Peyer's patch (tissue), 4 donors: ENCODE results near the gene ABHD12B. TPM values are rescaled to one million over a fixed set of nuclear protein-coding genes. Genes with fewer than 3 reads are reported as not detected.
"Not testable (repeated sequence)": the region's sequence is repeated elsewhere in the genome, so short reads cannot be mapped to it uniquely, and the experiment has no call there.

Experiments
- DNase-seq, 3 donors: peaks; one replicate each; pipeline ENCODE4 v3.0.0-alpha.2; 2017 to 2019
- H3K27ac ChIP-seq, 4 donors: fragments of 200-600 bp; sonication (generic); one replicate each; pipeline ENCODE4 v1.5.1; 2016 to 2019
- H3K27me3 ChIP-seq, 2 donors: fragments of 200-600 bp; sonication (generic); one replicate each; pipeline ENCODE4 v1.5.1; 2019
- H3K36me3 ChIP-seq, 3 donors: fragments of 200-600 bp; sonication (generic); one replicate each; pipeline ENCODE4 v1.5.1; 2016 to 2019
- H3K4me1 ChIP-seq, 4 donors: fragments of 200-600 bp; sonication (generic); one replicate each; pipeline ENCODE4 v1.5.1; 2016 to 2019
- H3K4me3 ChIP-seq, 4 donors: fragments of 200-600 bp; sonication (generic); 1 replicate in 3 of 4; 2 replicates in 1 of 4; pipeline ENCODE4 v1.5.1; 2016 to 2019; ENCODE audit warnings: mild to moderate bottlenecking in 1 of 4
- H3K9me3 ChIP-seq, 4 donors: fragments of 200-600 bp; sonication (generic); one replicate each; pipeline ENCODE4 v1.5.1; 2016 to 2019; ENCODE audit warnings: mild to moderate bottlenecking in 1 of 4
- CTCF ChIP-seq, 6 experiments: fragments of 450-650 bp in 4 of 6; fragments of 200-600 bp in 2 of 6; sonication (generic) in 1 of 6; IDR thresholded peaks; one replicate each; pipeline ENCODE4 v1.5.1; 2017 to 2019; ENCODE audit warnings: antibody characterized with exemption in 6 of 6, mild to moderate bottlenecking in 3 of 6, moderate library complexity in 1 of 6
- POLR2A ChIP-seq, 2 donors: fragments of 450-650 bp; IDR thresholded peaks; one replicate each; pipeline ENCODE4 v1.5.1; 2017; ENCODE audit warnings: antibody characterized with exemption in 2 of 2, mild to moderate bottlenecking in 2 of 2, moderate library complexity in 2 of 2
- total RNA-seq, 4 donors: library from RNA; depleted of rRNA; stranded (reverse); fragments of >200 nt; gene quantifications; one replicate each; pipeline ENCODE4 v1.1.0, GENCODE V29; 2016

The ABHD12B gene
- total RNA-seq, 4 donors from 2014 or later: not detected

- Histone ChIP-seq H3K27me3 (no peaks in the 10 kb centered on the region), H3K27ac (no peak overlapping the region), H3K36me3 (no peaks in the 10 kb centered on the region), H3K4me1 (no peaks in the 10 kb centered on the region), H3K4me3 (no peak overlapping the region), H3K9me3 (no peaks in the 10 kb centered on the region)
- TF ChIP-seq CTCF (IDR thresholded peaks at IDR 0.05): no peak
- TF ChIP-seq POLR2A (IDR thresholded peaks at IDR 0.05): no peak
- no peak for DNase-seq
Measured at GRCh38 chr14:50883827-50884197, 12.0 kb downstream of the ABHD12B start.

- Histone ChIP-seq H3K9me3 (no peaks in the 10 kb centered on the region), H3K4me1 (no peaks in the 10 kb centered on the region), H3K27ac (no peak overlapping the region), H3K4me3 (no peak overlapping the region), H3K36me3 (no peaks in the 10 kb centered on the region), H3K27me3 (no peaks in the 10 kb centered on the region)
- TF ChIP-seq CTCF (IDR thresholded peaks at IDR 0.05) (no peak), POLR2A (IDR thresholded peaks at IDR 0.05) (no peak)
- DNase-seq: no peak
Measured at GRCh38 chr14:50887476-50887875, 15.6 kb downstream of the ABHD12B start.

DNA sequence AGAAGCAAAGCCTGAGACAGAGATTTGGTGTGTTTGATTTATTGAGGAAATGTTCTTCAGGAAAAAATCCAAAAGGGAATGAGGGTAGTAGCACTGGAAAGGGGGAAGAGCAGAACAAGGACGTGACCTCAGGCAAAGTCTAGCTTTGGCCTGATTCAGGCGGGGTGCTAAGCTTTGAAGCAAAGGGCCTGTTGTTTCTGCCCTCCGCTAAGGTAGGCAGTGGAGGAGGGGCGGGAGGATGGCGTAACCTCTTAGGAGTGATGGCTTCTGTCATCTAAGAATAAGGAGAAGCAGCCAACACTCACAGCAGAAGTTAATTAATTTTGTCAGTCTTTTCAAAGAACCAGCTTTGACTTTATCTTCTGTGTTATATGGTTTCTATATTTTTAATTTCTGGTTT is 20.4 kb downstream of the ABHD12B start:
- Histone ChIP-seq H3K27ac (no peak overlapping the region), H3K27me3 (no peaks in the 10 kb centered on the region), H3K4me1 (no peaks in the 10 kb centered on the region), H3K9me3 (no peaks in the 10 kb centered on the region), H3K4me3 (no peak overlapping the region), H3K36me3 (no peaks in the 10 kb centered on the region)
- no peak for TF ChIP-seq CTCF (IDR thresholded peaks at IDR 0.05)
- TF ChIP-seq POLR2A (IDR thresholded peaks at IDR 0.05): no peak
- DNase-seq: no peak

DNA sequence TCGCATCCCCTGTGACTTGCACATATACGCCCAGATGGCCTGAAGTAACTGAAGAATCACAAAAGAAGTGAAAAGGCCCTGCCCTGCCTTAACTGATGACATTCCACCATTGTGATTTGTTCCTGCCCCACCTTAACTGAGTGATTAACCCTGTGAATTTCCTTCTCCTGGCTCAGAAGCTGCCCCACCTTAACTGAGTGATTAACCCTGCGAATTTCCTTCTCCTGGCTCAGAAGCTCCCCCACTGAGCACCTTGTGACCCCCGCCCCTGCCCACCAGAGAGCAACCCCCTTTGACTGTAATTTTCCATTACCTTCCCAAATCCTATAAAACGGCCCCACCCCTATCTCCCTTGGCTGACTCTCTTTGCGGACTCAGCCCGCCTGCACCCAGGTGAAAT is 24.6 kb downstream of the ABHD12B start:
- not testable (repeated sequence) for DNase-seq, H3K4me1 ChIP-seq, H3K9me3 ChIP-seq, H3K36me3 ChIP-seq, H3K27ac ChIP-seq, H3K27me3 ChIP-seq, H3K4me3 ChIP-seq

GRCh38 chr14:50897005-50897404 is 25.2 kb downstream of the ABHD12B start:
- DNase-seq, H3K36me3 ChIP-seq, H3K27ac ChIP-seq, H3K9me3 ChIP-seq, H3K27me3 ChIP-seq, H3K4me1 ChIP-seq, H3K4me3 ChIP-seq: not testable (repeated sequence)

- H3K27ac ChIP-seq: no peak overlapping the region
- no peaks in the 10 kb centered on the region for H3K36me3 ChIP-seq
- H3K9me3 ChIP-seq: no peaks in the 10 kb centered on the region
- no peak overlapping the region for H3K4me3 ChIP-seq
- DNase-seq: no peak
- H3K27me3 ChIP-seq: no peaks in the 10 kb centered on the region
- H3K4me1 ChIP-seq: no peaks in the 10 kb centered on the region
- no peak for TF ChIP-seq POLR2A (IDR thresholded peaks at IDR 0.05)
- TF ChIP-seq CTCF (IDR thresholded peaks at IDR 0.05): no peak
Measured at GRCh38 chr14:50897658-50898175, 25.9 kb downstream of the ABHD12B start.

DNA sequence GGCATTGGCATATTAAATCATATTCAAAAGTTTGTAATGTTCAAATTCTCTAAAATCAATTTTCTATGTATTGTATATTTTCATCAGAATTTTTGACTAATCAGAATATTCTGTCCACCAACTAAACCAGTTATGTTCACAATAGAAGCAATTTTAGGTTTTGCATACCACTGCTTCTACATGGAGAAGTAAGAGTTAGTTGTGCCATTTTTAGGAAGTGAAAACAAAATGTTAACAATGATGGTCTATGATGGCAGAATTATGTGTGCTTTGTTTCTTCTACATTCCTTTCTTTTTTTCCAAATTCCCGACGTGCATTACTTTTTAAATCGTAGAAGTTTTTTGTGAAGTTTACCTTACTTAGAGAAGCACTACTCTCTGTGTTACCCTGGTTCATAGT is 29.5 kb downstream of the ABHD12B start:
- Histone ChIP-seq H3K9me3 (no peaks in the 10 kb centered on the region), H3K27ac (no peak overlapping the region), H3K4me3 (no peak overlapping the region), H3K27me3 (no peaks in the 10 kb centered on the region), H3K4me1 (no peaks in the 10 kb centered on the region), H3K36me3 (peaks cover 0 to 3% (median 0%) of the 10 kb centered on the region in 3 donors)
- TF ChIP-seq CTCF (IDR thresholded peaks at IDR 0.05) (no peak), POLR2A (IDR thresholded peaks at IDR 0.05) (no peak)
- no peak for DNase-seq
